ENCODE results near the gene MPDU1. TPM values are rescaled to one million over a fixed set of nuclear protein-coding genes. Genes with fewer than 3 reads are reported as not detected.

Gene MPDU1
- polyA plus RNA-seq, 3 donors = 103 to 119 (median 114) TPM

GRCh38 chr17:7557147-7557764, 26.4 kb upstream of the MPDU1 start:
- DNase-seq (ENCODE audit: extremely low read depth in 1 of 11, low read depth in 9 of 11, low spot score in 4 of 11) = no peak

- peak in 6 of 11 donors; percentile 51 to 75 (median 64) for DNase-seq (ENCODE audit: extremely low read depth in 1 of 11, low read depth in 9 of 11, low spot score in 4 of 11)
Measured at GRCh38 chr17:7557775-7558543, 25.7 kb upstream of the MPDU1 start.

- DNase-seq (ENCODE audit: extremely low read depth in 1 of 11, low read depth in 9 of 11, low spot score in 4 of 11) = no peak
Measured at GRCh38 chr17:7558544-7559319, 24.9 kb upstream of the MPDU1 start, which contains the start of gene TNFSF13. Gene TNFSF13 (plus strand): TSS chr17:7558750. CDS start chr17:7559040, 290 bp downstream.

- no peak for DNase-seq (ENCODE audit: extremely low read depth in 1 of 11, low read depth in 9 of 11, low spot score in 4 of 11)
Measured at GRCh38 chr17:7559320-7560171, 24.1 kb upstream of the MPDU1 start.

GRCh38 chr17:7560172-7561027, 23.3 kb upstream of the MPDU1 start:
- peak in 2 of 11 donors; percentile 58 to 72 for DNase-seq (ENCODE audit: extremely low read depth in 1 of 11, low read depth in 9 of 11, low spot score in 4 of 11)

- peak in 9 of 11 donors; percentile 77 to 88 (median 83) for DNase-seq (ENCODE audit: extremely low read depth in 1 of 11, low read depth in 9 of 11, low spot score in 4 of 11)
Measured at GRCh38 chr17:7561028-7561575, 22.6 kb upstream of the MPDU1 start.

GRCh38 chr17:7561589-7562207, 22.0 kb upstream of the MPDU1 start, which contains the start of gene SENP3:
Gene SENP3 (plus strand): TSS chr17:7561919. CDS start chr17:7563077, 1,158 bp downstream.
- peak in 9 of 11 donors; percentile 77 to 93 (median 89) for DNase-seq (ENCODE audit: extremely low read depth in 1 of 11, low read depth in 9 of 11, low spot score in 4 of 11)

- no peak for DNase-seq (ENCODE audit: extremely low read depth in 1 of 11, low read depth in 9 of 11, low spot score in 4 of 11)
Measured at GRCh38 chr17:7562208-7562605, 21.4 kb upstream of the MPDU1 start.

- no peak for DNase-seq (ENCODE audit: extremely low read depth in 1 of 11, low read depth in 9 of 11, low spot score in 4 of 11)
Measured at GRCh38 chr17:7563115-7563869, 20.4 kb upstream of the MPDU1 start.

GRCh38 chr17:7569571-7569970, 14.1 kb upstream of the MPDU1 start:
- no peak for DNase-seq (ENCODE audit: extremely low read depth in 1 of 11, low read depth in 9 of 11, low spot score in 4 of 11)

GRCh38 chr17:7570351-7570750, 13.3 kb upstream of the MPDU1 start:
- DNase-seq (ENCODE audit: extremely low read depth in 1 of 11, low read depth in 9 of 11, low spot score in 4 of 11) = no peak

- no peak for DNase-seq (ENCODE audit: extremely low read depth in 1 of 11, low read depth in 9 of 11, low spot score in 4 of 11)
Measured at GRCh38 chr17:7572338-7572587, 11.4 kb upstream of the MPDU1 start.

- peak; percentile 95 to 99 (median 98) for DNase-seq (ENCODE audit: extremely low read depth in 1 of 11, low read depth in 9 of 11, low spot score in 4 of 11)
Measured at GRCh38 chr17:7572588-7573323, 10.9 kb upstream of the MPDU1 start.

- DNase-seq (ENCODE audit: extremely low read depth in 1 of 11, low read depth in 9 of 11, low spot score in 4 of 11) = peak in 8 of 11 donors; percentile 82 to 91 (median 87)
Measured at GRCh38 chr17:7573324-7574080, 10.2 kb upstream of the MPDU1 start.

- no peak for DNase-seq (ENCODE audit: extremely low read depth in 1 of 11, low read depth in 9 of 11, low spot score in 4 of 11)
Measured at GRCh38 chr17:7574176-7574953, 9.3 kb upstream of the MPDU1 start.
